Suppressor macrophage treated with lipopolysaccharide for 4 hours (primary cell): ENCODE measurements around the gene DLGAP1.
A peak's percentile ranks its signal among the peaks of the same experiment; 100 is the strongest.
"Not testable (repeated sequence)": the region's sequence is repeated elsewhere in the genome, so short reads cannot be mapped to it uniquely, and the experiment has no call there.

Experiments
- DNase-seq: peaks from one replicate; pipeline ENCODE4 v3.0.0-alpha.2; 2020

Gene DLGAP1

DNA sequence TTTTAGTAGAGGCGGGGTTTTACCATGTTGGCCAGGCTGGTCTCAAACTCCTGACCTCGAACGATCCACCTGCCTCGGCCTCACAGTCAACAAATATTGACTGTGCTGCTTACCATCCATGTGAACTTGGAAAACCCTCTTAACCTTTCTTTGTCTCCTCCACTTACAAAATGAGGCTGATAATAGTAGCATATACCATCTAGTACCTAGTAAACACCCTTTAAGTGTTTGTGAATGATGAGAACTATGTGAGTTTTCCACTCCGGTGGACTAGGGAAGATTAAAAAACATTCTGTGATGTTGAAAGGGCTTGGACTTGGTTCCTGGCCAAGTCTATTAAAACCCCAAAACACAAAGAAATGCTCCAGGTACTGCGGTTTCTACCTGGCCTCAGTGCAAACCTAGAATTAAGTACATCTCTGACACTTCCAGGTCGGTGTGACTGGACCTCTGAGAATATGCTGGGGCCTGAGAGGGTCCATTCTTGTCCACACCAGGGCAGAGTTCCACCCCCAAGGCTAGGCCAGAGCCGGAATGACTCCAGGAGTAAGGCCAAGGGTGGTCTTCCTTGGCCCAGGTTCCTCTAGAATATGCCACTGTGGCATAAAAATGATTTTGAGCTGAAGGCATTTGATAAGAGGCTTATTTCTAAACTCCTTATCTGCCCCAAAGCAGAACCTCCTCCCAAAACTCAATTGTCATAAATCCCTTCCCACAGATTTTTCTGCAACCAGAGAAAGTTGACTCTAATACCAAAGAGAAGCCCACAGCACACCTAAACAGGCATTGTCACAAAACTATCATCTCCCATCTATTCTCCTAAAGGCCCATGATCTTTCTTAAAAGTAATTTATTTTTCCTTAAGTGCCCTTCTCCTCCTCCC, 787.6 kb downstream of the DLGAP1 start:
- DNase-seq: no peak

DNA sequence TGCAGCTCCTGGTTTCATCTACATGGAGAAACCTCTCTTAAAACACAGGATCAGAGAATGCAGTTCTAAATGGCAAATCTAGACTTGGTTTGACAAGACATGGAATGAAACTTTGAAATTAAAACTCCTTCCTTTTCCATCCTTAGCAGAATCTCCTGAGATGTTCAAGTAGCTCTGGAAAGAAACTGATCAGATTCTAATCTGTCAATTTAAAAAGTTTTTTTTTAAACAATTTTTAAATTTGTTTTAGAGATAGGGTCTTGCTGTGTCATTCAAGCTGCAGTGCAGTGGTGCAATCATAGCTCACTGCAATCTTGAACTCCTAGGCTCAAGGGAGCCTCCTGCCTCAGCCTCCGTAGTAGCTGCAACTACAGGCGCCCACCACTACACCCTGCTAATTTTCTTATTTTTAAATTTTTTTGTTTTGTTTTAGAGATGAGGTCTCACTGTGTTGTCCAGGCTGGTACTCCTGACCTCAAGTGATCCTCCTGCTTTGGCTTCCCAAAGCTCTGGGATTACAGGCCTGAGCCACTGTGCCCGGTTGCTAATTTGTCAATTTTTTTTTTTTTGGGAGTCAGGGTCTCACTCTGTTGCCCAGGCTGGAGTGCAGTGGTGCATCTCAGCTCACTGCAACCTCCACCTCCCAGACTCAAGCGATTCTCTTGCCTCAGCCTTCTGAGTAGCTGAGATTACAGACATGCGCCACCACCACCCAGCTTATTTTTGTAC, 788.4 kb downstream of the DLGAP1 start:
- DNase-seq: no peak

- peak; percentile 90 for DNase-seq
Measured at GRCh38 chr18:3665780-3666525, 789.2 kb downstream of the DLGAP1 start.

GRCh38 chr18:3665204-3665603, 789.9 kb downstream of the DLGAP1 start:
- DNase-seq: no peak

DNA sequence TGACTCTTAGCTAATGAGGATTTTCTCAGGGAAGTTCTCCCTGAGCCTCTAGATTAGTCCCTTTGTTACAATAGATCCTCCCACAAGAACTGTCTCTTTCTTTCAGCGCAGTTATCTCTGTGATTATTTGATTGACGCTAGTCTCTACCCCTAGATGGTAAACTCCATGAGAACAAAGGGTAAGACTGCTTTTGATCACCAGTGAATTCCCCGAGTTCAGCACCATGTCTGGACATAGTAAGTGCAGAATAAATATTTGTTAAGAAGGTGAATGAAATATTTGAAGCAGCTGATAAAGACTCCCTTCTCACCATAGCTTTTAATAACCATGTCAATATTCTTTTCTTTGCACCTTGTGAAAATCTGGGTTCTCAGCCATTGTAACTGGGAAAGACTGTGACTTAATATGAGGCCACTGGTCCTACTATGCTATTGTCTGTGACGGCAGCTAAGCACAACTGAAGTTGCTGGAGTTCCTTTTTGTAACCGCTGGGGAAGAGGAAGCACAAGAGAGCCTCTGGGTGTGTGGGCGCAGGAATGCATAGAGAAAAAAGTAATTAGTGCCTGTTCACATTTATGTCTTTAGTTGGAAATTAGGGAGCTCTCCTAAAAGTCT, 790.4 kb downstream of the DLGAP1 start:
- DNase-seq: peak; percentile 86

DNA sequence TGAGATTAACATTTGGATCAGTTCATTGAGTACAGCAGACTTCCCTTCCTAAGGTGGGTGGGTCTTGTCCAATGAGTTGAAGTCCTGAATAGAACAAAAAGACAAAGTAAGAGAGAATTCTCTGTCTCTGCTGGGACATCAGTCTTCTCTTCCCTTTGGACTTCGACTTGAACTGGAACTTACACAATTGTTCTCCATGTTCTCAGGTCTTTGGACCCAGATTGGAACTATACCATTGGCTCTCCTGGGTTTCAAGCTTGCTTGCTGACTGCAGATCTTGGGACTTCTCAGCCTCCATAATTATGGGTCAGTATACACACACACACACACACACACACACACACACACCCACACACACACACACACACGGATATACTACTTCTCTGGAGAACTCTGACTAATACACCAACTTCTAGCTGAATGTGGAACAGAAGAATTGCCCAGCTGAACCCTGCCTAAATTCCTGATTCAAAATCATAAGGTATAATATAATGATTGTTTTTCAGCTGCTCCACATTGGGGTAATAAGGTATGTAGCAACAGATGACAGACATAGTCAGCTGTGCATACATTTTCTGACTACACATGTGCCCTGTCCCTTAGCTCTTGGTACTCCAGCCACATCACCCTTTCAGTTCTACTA, 791.1 kb downstream of the DLGAP1 start:
- DNase-seq: peak; percentile 58

- no peak for DNase-seq
Measured at GRCh38 chr18:3661989-3662388, 793.1 kb downstream of the DLGAP1 start.

GRCh38 chr18:3660739-3661515, 794.2 kb downstream of the DLGAP1 start:
- DNase-seq: peak; percentile 86

GRCh38 chr18:3658529-3658928, 796.6 kb downstream of the DLGAP1 start:
- DNase-seq: no peak

- DNase-seq: peak; percentile 81
Measured at GRCh38 chr18:3655254-3656050, 799.7 kb downstream of the DLGAP1 start.

DNA sequence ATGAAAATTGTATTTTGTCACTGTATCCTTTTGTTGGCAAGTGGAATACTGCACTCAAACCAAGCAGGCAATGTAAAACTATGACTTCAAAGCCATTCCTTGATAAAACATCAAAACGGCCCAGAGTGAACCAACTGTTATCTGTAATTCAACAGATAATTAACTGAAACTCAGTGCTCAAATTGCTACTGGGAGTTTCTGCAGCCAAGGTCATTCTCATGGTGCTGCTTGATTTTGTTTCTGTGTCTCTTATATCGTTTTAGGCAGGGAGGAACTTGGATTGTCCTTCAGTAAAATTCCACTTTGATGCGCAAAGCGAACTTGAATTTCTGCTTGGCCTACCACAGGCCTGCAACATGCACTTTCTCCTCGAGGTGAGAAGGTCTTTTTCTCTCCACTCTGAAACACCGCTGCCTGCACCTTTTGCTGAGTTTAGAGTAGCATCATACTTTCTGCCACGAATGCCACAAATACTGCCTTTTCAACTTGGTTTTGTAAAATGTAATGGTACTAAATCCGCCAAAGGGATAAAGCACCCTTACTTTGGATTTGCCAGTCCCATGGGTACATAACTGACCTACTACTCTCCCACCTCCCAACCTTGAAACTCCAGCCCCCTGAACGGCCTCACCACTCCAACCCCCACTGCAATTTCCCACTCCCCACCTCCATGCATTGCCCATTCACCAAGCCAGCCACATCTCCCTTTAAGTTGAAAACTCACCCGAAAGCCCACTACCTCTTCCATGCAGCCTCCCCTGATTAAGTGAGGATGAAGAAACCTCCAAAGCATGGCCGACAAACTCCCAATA, 800.5 kb downstream of the DLGAP1 start:
- DNase-seq: no peak

DNA sequence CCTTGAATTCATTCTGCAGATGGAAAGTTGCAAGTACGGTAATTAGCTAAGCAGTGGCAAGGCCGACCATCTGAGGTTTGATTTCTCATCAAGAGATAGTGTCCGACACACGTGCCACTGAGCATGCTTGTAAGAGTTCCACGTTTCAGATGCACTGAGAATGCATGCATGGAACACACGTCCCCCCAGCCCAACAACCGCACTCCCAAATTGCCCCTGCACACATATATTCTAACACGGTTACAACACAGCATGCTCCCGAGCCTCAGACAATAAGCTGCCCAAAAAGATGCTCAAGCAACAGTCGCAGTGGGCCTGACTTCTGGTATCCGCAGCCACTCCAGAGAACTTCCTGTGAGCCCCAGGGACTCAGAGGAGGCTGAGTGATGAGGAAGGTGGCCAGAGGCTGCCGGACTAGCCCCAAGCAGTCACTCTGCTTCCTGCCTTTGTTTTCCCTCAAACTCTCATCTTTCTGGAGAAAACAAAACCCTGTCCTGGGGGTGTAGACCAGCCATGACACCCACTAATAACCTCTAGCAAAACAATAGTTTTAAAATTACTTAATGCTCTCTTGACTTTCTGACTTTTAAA, 801.2 kb downstream of the DLGAP1 start:
- DNase-seq: no peak

DNA sequence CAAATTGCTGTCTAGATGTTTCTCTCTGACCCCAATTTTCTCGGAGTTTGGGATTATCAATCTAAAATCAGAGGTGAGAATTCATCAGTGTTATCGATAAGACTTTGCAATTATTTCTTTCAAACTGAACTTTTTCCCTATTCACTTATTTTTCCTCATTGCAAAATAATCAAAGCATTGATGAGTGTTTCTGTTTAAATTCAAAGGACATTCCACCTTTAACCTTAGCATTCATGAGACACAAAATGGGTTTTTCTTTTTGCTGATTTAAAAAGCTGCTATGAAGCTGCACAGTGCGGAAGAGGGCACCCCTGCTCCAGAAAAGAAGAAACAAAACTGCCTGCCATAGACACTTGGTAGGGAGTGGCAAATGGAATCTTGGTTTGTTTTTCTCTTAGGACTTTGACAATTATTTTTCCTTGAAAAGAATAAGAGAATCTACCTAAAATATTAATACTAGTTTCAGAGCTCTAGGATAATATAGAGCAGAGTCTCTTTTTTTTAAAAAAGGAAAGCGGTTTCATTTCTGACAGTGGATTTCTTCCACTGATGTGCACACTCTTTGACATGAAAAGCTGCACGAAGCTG, 801.8 kb downstream of the DLGAP1 start:
- peak; percentile 43 for DNase-seq

DNA sequence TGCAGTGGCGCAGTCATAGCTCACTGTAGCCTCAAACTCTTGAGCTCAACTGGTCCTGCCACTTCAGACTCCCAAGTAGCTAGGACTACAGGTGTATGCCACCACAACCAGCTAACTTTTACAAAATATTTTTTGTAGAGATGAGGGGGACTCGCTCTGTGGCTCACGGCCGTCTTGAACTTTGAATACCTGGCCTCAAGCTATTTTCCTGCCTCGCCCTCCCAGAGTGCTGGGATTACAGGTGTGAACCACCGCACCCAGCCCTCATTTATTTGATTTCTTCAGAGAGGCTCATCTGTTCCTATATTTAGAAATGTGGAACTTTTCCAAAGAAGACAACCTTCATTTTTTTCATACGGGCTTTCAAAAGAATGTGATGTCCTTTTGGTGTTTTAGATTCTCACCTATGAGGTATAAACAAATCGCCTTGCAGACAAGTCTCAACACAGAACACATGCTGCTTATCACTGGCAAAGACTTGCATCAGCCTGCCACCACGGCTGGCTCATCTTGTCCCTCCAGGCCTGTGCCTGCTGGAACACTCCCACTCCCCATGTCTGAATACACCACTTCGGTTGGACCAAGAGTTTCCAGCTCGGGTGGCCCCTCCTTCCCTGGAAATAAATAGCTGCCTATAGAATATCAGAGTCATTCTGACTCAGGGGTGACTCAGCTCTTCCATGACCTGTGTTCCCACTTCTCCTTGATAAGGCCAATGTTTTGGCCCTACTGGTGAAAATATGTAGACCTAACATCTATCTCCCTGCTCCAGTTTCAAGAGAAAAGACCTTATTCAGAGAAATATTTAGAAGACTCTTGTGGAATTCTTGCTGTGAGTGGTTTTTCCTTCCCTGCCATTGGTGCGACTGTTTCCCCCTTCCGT, 802.5 kb downstream of the DLGAP1 start:
- DNase-seq: peak; percentile 94

GRCh38 chr18:3651266-3651665, 803.8 kb downstream of the DLGAP1 start:
- no peak for DNase-seq

- not testable (repeated sequence) for DNase-seq
Measured at GRCh38 chr18:3650521-3651042, 804.5 kb downstream of the DLGAP1 start.

DNA sequence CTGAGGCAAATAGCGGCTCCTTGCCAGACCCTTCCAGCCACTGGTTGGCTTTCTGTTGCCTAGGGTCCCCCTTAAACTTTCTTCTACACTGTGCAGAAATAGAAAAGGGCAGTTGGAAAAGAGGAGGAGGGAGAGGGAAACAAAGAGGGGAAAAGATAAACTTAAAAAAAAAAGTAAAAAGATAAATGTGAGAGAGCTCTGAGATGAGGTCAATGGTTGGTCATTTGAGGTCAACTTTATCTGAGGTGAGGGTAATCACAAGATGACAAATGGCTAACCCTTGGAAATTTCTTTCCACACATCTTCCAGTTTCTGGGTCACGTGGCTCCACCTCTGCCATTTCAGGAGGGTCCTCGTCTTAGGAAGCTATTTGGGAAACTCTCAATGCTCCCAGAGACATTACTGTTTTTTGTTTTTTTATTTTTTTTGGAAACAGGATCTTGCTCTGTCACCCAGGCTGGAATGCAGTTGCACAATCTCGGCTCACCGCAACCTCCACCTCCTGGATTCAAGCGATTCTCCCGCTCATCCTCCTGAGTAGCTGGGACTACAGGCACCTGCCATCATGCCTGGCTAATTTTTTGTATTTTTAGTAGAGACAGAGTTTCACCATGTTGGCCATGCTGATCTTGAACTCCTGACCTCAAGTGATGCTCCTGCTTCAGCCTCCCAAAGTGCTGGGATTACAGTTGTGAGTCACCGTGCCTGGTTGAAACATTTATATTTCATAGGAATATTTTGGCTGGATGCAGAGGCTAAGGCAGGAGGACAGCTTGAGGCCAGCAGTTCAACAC, 805.3 kb downstream of the DLGAP1 start:
- DNase-seq: no peak
